Loucy (cell line): Measurements from ENCODE around the gene CTSK.
"Not testable (repeated sequence)": the region's sequence is repeated elsewhere in the genome, so short reads cannot be mapped to it uniquely, and the experiment has no call there.

Source experiments
- H2AFZ ChIP-seq: fragments of 200-600 bp; sonication (generic); 2 replicates; pipeline ENCODE4 v1.6.0; 2016; ENCODE audit warnings: antibody characterized with exemption, mild to moderate bottlenecking, low read length, moderate library complexity
- H3F3A ChIP-seq: fragments of 200-600 bp; 2 replicates; pipeline ENCODE4 v1.6.0; 2016; ENCODE audit warnings: antibody characterized with exemption, low read depth, mild to moderate bottlenecking
- H3K27me3 ChIP-seq: fragments of 200-600 bp; sonication (generic); 2 replicates; pipeline ENCODE4 v1.6.1; 2014; ENCODE audit warnings: low read length, mild to moderate bottlenecking; ENCODE audit not compliant: insufficient read depth, poor library complexity, severe bottlenecking
- H3K36me3 ChIP-seq: fragments of 200-600 bp; sonication (generic); 2 replicates; pipeline ENCODE4 v1.6.1; 2016; ENCODE audit warnings: low read length; ENCODE audit not compliant: insufficient read depth
- H3K4me1 ChIP-seq: fragments of 200-600 bp; sonication (generic); 2 replicates; pipeline ENCODE4 v1.5.1; 2014; ENCODE audit warnings: low read length, mild to moderate bottlenecking; ENCODE audit not compliant: insufficient read depth, poor library complexity, severe bottlenecking
- H3K4me2 ChIP-seq: fragments of 200-600 bp; sonication (generic); 2 replicates; pipeline ENCODE4 v1.6.0; 2014; ENCODE audit warnings: antibody characterized with exemption, low read length, low read depth, mild to moderate bottlenecking; ENCODE audit not compliant: poor library complexity, severe bottlenecking
- H3K4me3 ChIP-seq: fragments of 200-600 bp; sonication (generic); 2 replicates; pipeline ENCODE4 v1.5.1; 2014; ENCODE audit warnings: low read length, mild to moderate bottlenecking, mixed read lengths; ENCODE audit not compliant: poor library complexity, severe bottlenecking
- H3K79me2 ChIP-seq: fragments of 200-600 bp; sonication (generic); 2 replicates; pipeline ENCODE4 v1.6.1; 2014; ENCODE audit warnings: low read length; ENCODE audit not compliant: insufficient read depth
- H3K9ac ChIP-seq: fragments of 200-600 bp; sonication (generic); 2 replicates; pipeline ENCODE4 v1.6.0; 2014; ENCODE audit warnings: mild to moderate bottlenecking, low read depth, low read length, moderate library complexity; ENCODE audit not compliant: poor library complexity, severe bottlenecking
- H3K9me2 ChIP-seq: fragments of 200-600 bp; sonication (generic); replicated peaks from 2 replicates; pipeline ENCODE4 v1.6.1; 2016; ENCODE audit warnings: low read depth, low read length, mixed read lengths
- H3K9me3 ChIP-seq: fragments of 200-600 bp; sonication (generic); 2 replicates; pipeline ENCODE4 v1.6.1; 2014; ENCODE audit warnings: mild to moderate bottlenecking, antibody characterized with exemption, low read length, low read depth; ENCODE audit not compliant: insufficient read depth
- H4K20me1 ChIP-seq: fragments of 200-600 bp; sonication (generic); 2 replicates; pipeline ENCODE4 v1.6.0; 2014; ENCODE audit warnings: antibody characterized with exemption, low read length, mild to moderate bottlenecking; ENCODE audit not compliant: insufficient read depth, poor library complexity, severe bottlenecking
- CTCF ChIP-seq: fragments of 200-600 bp; sonication (generic); conservative IDR thresholded peaks from 2 replicates; pipeline ENCODE4 v1.5.1; 2014; ENCODE audit warnings: mild to moderate bottlenecking, antibody characterized with exemption, low read length
- EZH2phosphoT487 ChIP-seq: fragments of 200-600 bp; IDR thresholded peaks from 2 replicates; pipeline ENCODE4 v1.6.1; 2018; ENCODE audit warnings: antibody characterized with exemption, mild to moderate bottlenecking, moderate library complexity, borderline replicate concordance

The CTSK gene

GRCh38 chr1:150841626-150842025 is 33.6 kb upstream of the CTSK start:
- Histone ChIP-seq H3K9ac (no peak overlapping the region), H3K27me3 (no peaks in the 10 kb centered on the region), H3K36me3 (peaks cover 18% of the 10 kb centered on the region), H3K4me1 (no peaks in the 10 kb centered on the region), H3F3A (no peaks in the 10 kb centered on the region), H4K20me1 (no peaks in the 10 kb centered on the region), H3K4me3 (no peak overlapping the region), H3K4me2 (no peak overlapping the region), H3K79me2 (no peaks in the 10 kb centered on the region), H3K9me3 (no peaks in the 10 kb centered on the region), H3K9me2 (no peaks in the 10 kb centered on the region), H2AFZ (no peak overlapping the region)
- TF ChIP-seq EZH2phosphoT487 (no peak), CTCF (no peak)

- not testable (repeated sequence) for H3K9me3 ChIP-seq, H4K20me1 ChIP-seq, H3K27me3 ChIP-seq, H3K4me2 ChIP-seq, H2AFZ ChIP-seq, H3K4me3 ChIP-seq, H3K79me2 ChIP-seq, H3K9ac ChIP-seq, H3K9me2 ChIP-seq, H3K4me1 ChIP-seq, H3F3A ChIP-seq
- peaks cover 25% of the 10 kb centered on the region for H3K36me3 ChIP-seq
Measured at GRCh38 chr1:150840850-150841249, 32.8 kb upstream of the CTSK start.

- Histone ChIP-seq H3K9ac (no peak overlapping the region), H3K36me3 (peaks cover 65% of the 10 kb centered on the region), H3F3A (no peaks in the 10 kb centered on the region), H3K9me3 (no peaks in the 10 kb centered on the region), H3K4me3 (no peak overlapping the region), H3K9me2 (no peaks in the 10 kb centered on the region), H4K20me1 (no peaks in the 10 kb centered on the region), H3K4me2 (no peak overlapping the region), H3K4me1 (no peaks in the 10 kb centered on the region), H3K79me2 (no peaks in the 10 kb centered on the region), H3K27me3 (no peaks in the 10 kb centered on the region), H2AFZ (no peak overlapping the region)
- no peak for TF ChIP-seq EZH2phosphoT487
- no peak for TF ChIP-seq CTCF
Measured at GRCh38 chr1:150836129-150836773, 28.2 kb upstream of the CTSK start.

- H3K9me2 ChIP-seq, H3K27me3 ChIP-seq, H3F3A ChIP-seq, H3K4me1 ChIP-seq, H2AFZ ChIP-seq, H3K9me3 ChIP-seq, H3K9ac ChIP-seq, H4K20me1 ChIP-seq, H3K4me2 ChIP-seq, H3K79me2 ChIP-seq, H3K4me3 ChIP-seq: not testable (repeated sequence)
- peaks cover 64% of the 10 kb centered on the region for H3K36me3 ChIP-seq
Measured at GRCh38 chr1:150833961-150834360, 25.9 kb upstream of the CTSK start.
